Psoas muscle (tissue), 8 donors: ENCODE results near the gene EIF2S2. TPM values are rescaled to one million over a fixed set of nuclear protein-coding genes. Genes with fewer than 3 reads are reported as not detected.
"Not testable (repeated sequence)": the region's sequence is repeated elsewhere in the genome, so short reads cannot be mapped to it uniquely, and the experiment has no call there.

Experiments used
- ATAC-seq, 4 donors: fragments of 200-7000 bp; cut with Tn5 transposase; one replicate each; pipeline ENCODE4 v1.9.1; 2020; ENCODE audit warnings: moderate library complexity in 3 of 4, mild to moderate bottlenecking in 2 of 4
- DNase-seq, 2 donors: peaks; one replicate each; pipeline ENCODE4 v3.0.0-alpha.2; 2020
- H3K27ac ChIP-seq: fragments of 200-600 bp; one replicate; pipeline ENCODE4 v1.8.0; 2022
- H3K27me3 ChIP-seq, 3 donors: fragments of 200-600 bp in 1 of 3; one replicate each; pipeline versions ENCODE4 v1.6.1 to v1.8.0; 2013 to 2022; ENCODE audit warnings: low read length in 2 of 3, mild to moderate bottlenecking in 2 of 3, moderate library complexity in 1 of 3; ENCODE audit not compliant: insufficient read depth in 3 of 3
- H3K36me3 ChIP-seq, 2 donors: fragments of 200-600 bp in 1 of 2; one replicate each; pipeline versions ENCODE4 v1.6.1 to v1.8.0; 2013 to 2022; ENCODE audit warnings: low read depth in 1 of 2, mild to moderate bottlenecking in 1 of 2, moderate library complexity in 1 of 2; ENCODE audit not compliant: insufficient read depth in 1 of 2
- H3K4me1 ChIP-seq: fragments of 200-600 bp; one replicate; pipeline ENCODE4 v1.8.0; 2022
- H3K4me3 ChIP-seq: fragments of 200-600 bp; one replicate; pipeline ENCODE4 v1.8.0; 2022; ENCODE audit warnings: mild to moderate bottlenecking
- H3K9me3 ChIP-seq: fragments of 200-600 bp; one replicate; pipeline ENCODE4 v1.8.0; 2022
- WGBS, 3 donors: extraction: QIAGEN DNeasy Blood & Tissue Kit; methylation state at CpG; one replicate each; pipeline versions ENCODE4 v1.1.6 to v1.1.7; 2013; 5-methylcytosine and 5-hydroxymethylcytosine counted together
- intact Hi-C, 2 donors: fragments of 100-400 bp; cut with DNase I; formaldehyde crosslinking; loops; one replicate each; pipeline versions ENCODE4 v1.11.0 to v1.14.2; 2022
- long read RNA-seq, 2 donors: library from polyadenylated mRNA; unstranded; transcript quantifications; one replicate each; pipeline ENCODE4 v2.0.0, GENCODE V29; 2021
- polyA plus RNA-seq, 3 donors: library from polyadenylated mRNA; stranded (reverse); fragments of 200-250 nt; gene quantifications; one replicate each; pipeline ENCODE4 v1.2.3, GENCODE V29; 2013
- total RNA-seq, 4 donors: library from RNA; stranded (reverse); fragmentation: NEBNext Ultra II Directional in 2 of 4; extraction: Animal tissue kit (Norgen Biotek cat#: 25700) in 2 of 4; gene quantifications; one replicate each; pipeline versions ENCODE4 v1.2.1 to v1.2.4, GENCODE V29; 2021 to 2023
- TF ChIP-seq, protein P1 (sequence below): fragments of 200-600 bp; IDR thresholded peaks from one replicate; pipeline ENCODE4 v1.8.0; 2022; ENCODE audit warnings: antibody characterized with exemption
- donor health status: healthy with polysubstance abuse.
- donor health status: DM: no; HTN: no; CAD: no; lungs with moderate emphysema.
- donor health status: Bipolar disorder and iron deficiency.
- donor health status: healthy.
- donor health status: DM: yes; HTN: yes; CAD: no.
- donor health status: DM: no; HTN: no; CAD: no.
- donor health status: DM: no; HTN: no; CAD: no.
- donor health status: DM: yes; HTN: yes; CAD: no.

EIF2S2 gene, protein sequence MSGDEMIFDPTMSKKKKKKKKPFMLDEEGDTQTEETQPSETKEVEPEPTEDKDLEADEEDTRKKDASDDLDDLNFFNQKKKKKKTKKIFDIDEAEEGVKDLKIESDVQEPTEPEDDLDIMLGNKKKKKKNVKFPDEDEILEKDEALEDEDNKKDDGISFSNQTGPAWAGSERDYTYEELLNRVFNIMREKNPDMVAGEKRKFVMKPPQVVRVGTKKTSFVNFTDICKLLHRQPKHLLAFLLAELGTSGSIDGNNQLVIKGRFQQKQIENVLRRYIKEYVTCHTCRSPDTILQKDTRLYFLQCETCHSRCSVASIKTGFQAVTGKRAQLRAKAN
- total RNA-seq (10 to 100 TPM; 49.4 to 88.9 (median 82.8) TPM), polyA plus RNA-seq (100 to 1,000 TPM in 2 of 3 donors, 10 to 100 TPM in 1; 95.8 to 219 (median 192) TPM)
- long read RNA-seq, donor 1, transcript EIF2S2-201 (9 exons, 2,656 nt) = major isoform, 67 of 116 reads
- long read RNA-seq, donor 1, partial matches to known transcripts = 42 of 116 reads
- long read RNA-seq, donor 1, other reads (novel, unspliced or antisense) = 7 of 116 reads
- long read RNA-seq, donor 2, transcript EIF2S2-201 (9 exons, 2,656 nt) = major isoform, 177 of 275 reads
- long read RNA-seq, donor 2, partial matches to known transcripts = 85 of 275 reads
- long read RNA-seq, donor 2, other reads (novel, unspliced or antisense) = 13 of 275 reads

DNA sequence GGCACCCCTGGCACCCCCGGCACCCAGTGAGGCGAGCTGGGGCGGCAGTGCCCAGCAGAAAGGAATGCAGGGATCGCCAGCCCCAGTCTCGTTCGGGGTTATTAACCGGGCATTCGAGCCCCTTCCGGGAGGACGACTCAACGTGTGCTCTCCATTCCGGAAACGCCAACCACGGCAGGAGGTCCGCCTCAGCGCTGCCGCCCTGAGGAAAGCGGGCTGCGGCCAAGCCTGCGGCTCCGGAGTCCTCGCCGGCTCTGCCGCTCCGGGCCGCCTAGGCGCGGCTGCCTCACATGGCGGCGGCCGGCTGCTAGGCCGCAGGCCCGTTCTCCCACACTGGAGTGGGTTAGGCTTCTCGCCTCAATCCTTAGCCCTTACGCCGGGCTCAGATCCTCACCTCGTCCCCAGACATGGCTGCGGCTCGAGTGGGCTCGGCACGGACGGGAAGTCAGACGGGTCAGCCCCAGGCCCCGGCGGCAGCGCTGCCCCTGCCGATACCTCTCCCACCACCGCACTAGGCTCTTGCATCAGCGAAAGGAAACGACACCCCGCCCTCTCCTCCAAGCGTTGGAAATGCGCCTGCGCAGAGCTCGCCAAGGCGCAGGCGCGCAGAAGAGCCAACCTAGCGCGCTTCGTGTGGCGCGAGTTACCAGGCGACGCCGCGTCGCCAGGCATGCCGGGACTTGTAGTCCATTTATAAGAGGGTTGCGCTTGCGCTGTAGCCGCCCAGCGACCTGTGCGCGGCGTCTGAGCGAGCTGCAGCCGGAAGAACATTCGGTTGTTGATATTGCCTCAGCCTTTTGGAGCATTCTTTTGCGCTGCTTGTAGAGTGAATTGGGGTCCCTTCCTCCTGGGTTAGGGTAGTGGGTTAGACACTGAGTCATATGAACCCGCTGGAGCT is at the start of gene EIF2S2:
Gene EIF2S2 (minus strand): TSS at position 542 of the 898 bp plus-strand sequence. CDS start 133 bp downstream, at position 409.
- H3K4me1 ChIP-seq = peaks cover 33% of the 10 kb centered on the region
- intact Hi-C loops = loop anchor here in 1 of 2 donors (1.0 to 2.0 kb wide), 2 partner anchors 118 to 301 kb away; partner anchors contain the start of gene CHMP4B

DNA sequence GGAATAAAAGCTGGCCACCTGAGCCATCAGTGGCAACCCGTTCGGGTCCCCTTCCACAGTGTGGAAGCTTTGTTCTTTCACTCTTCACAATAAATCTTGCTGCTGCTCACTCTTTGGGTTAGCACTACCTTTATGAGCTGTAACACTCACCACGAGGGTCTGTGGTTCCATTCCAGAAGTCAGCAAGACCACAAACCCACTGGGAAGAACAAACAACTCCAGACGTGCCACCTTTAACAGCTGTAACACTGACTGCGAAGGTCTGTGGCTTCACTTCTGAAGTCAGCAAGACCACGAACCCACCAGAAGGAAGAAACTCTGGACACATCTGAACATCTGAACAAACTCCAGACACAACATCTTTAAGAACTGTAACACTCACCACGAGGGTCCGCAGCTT is 45.7 kb upstream of the EIF2S2 start:
- WGBS, 3 donors = 65 to 79% (median 73%) methylated on average over 8 of the region's 8 CpGs
- H3K27ac ChIP-seq, H3K9me3 ChIP-seq, ATAC-seq, H3K27me3 ChIP-seq, H3K4me1 ChIP-seq, H3K4me3 ChIP-seq, DNase-seq, H3K36me3 ChIP-seq, intact Hi-C loops: not testable (repeated sequence)

More for the DNA sequence above, at the start of gene EIF2S2:
- ATAC-seq (peak; percentile 95 to 97 (median 95)), DNase-seq (peak; percentile 94 to 98)
- peaks cover 0 to 14% of the 10 kb centered on the region in 2 donors for H3K36me3 ChIP-seq
- TF ChIP-seq, protein P1, sequence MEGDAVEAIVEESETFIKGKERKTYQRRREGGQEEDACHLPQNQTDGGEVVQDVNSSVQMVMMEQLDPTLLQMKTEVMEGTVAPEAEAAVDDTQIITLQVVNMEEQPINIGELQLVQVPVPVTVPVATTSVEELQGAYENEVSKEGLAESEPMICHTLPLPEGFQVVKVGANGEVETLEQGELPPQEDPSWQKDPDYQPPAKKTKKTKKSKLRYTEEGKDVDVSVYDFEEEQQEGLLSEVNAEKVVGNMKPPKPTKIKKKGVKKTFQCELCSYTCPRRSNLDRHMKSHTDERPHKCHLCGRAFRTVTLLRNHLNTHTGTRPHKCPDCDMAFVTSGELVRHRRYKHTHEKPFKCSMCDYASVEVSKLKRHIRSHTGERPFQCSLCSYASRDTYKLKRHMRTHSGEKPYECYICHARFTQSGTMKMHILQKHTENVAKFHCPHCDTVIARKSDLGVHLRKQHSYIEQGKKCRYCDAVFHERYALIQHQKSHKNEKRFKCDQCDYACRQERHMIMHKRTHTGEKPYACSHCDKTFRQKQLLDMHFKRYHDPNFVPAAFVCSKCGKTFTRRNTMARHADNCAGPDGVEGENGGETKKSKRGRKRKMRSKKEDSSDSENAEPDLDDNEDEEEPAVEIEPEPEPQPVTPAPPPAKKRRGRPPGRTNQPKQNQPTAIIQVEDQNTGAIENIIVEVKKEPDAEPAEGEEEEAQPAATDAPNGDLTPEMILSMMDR = no peak
- WGBS, 3 donors = 0% methylated on average over 77 to 81 of the region's 81 CpGs
- H3K27ac ChIP-seq = peak within 1 kb of the TSS; percentile 99
- H3K9me3 ChIP-seq = no peaks in the 10 kb centered on the region
- H3K4me3 ChIP-seq = peak within 1 kb of the TSS; percentile 99
- no peaks in the 10 kb centered on the region for H3K27me3 ChIP-seq

DNA sequence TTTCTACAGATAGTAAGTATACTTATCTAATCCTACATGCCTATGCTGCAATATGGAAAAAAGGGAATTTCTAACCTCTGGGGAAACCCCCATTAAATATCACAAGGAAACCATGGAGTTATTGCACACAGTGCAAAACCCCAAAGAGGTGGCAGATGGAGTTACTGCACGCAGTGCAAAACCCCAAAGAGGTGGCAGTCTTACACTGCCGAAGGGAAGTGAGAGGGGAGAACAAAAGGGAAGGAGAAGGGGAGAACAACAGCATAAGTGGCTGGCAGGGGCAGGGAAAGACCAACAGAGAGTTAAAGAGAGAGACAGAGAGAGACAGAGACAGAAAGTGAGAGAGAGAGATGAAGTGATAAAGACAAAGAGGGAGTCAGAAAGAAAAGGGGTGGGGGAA is 43.8 kb upstream of the EIF2S2 start:
- Histone ChIP-seq H3K9me3 (no peaks in the 10 kb centered on the region), H3K4me3 (no peak overlapping the region), H3K36me3 (no peaks in the 10 kb centered on the region), H3K27ac (no peak overlapping the region), H3K4me1 (no peaks in the 10 kb centered on the region), H3K27me3 (no peaks in the 10 kb centered on the region)
- 54 to 62% (median 60%) methylated on average over 2 of the region's 2 CpGs for WGBS, 3 donors
- no peak for ATAC-seq
- TF ChIP-seq, protein P1 = no peak
- no peak for DNase-seq
- intact Hi-C loops = no loop called here

DNA sequence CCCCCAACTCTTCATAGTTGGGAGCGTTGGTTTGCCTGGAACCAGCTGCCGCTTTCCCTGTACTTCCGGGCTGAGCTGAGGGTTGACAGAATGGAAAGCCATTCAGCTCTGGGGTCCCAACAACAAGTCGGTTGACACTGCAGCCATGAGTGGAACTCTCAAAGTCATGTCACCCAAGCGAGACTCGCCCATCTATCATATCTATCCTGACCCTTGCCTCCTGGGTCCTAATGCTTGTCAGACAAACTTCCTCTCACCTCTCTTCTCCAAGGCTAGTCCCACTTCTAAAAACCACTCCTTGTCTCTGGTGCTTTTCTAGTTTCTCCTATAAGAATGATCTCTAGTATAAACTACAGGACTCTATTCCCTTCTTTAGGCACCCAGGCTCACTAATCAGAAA is 41.1 kb upstream of the EIF2S2 start:
- DNase-seq, intact Hi-C loops, H3K27ac ChIP-seq, ATAC-seq, H3K4me1 ChIP-seq, H3K36me3 ChIP-seq, H3K4me3 ChIP-seq, H3K27me3 ChIP-seq, H3K9me3 ChIP-seq: not testable (repeated sequence)
- 82 to 91% (median 89%) methylated on average over 6 of the region's 6 CpGs for WGBS, 3 donors

DNA sequence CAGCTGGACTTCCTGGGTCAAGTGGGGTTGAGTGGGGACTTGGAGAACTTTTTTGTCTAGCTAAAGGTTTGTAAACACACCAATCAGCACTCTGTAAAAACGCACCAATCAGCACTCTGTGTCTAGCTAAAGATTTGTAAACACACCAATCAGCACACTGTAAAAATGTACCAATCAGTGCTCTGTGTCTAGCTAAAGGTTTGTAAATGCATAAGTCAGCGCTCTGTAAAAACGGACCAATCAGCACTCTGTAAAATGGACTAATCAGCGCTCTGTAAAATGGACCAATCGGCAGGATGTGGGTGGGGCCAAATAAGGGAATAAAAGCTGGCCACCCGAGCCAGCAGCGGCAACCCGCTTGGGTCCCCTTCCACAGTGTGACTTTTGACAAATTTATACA is 40.0 kb upstream of the EIF2S2 start:
- H3K4me1 ChIP-seq, H3K27me3 ChIP-seq, H3K27ac ChIP-seq, intact Hi-C loops, ATAC-seq, H3K36me3 ChIP-seq, H3K4me3 ChIP-seq, H3K9me3 ChIP-seq, DNase-seq: not testable (repeated sequence)
- WGBS, 3 donors = 92 to 93% (median 92%) methylated on average over 8 of the region's 8 CpGs
